ENCODE measurements around the gene CYTH1.

DNA sequence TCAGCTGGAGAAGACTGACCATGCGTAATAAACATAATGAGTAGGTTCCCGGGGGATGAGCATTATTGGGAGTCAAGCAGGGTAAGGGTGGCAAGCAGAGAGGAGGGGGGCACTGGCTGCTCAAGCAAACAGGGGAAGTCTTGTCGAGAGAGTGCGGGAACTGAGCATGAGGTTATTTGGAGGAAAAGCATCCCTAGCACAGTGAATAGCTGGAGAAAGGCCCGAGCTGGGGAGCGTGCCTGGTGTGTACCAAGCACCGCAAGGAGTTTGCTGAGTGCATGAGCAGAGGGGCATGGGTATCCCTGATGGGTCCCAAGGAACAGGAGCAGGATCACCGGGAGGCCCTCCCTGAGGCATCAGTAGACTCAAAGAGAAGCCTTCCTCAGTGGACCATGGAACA, 17.2 kb downstream of the CYTH1 start:
- TF ChIP-seq, protein P1, sequence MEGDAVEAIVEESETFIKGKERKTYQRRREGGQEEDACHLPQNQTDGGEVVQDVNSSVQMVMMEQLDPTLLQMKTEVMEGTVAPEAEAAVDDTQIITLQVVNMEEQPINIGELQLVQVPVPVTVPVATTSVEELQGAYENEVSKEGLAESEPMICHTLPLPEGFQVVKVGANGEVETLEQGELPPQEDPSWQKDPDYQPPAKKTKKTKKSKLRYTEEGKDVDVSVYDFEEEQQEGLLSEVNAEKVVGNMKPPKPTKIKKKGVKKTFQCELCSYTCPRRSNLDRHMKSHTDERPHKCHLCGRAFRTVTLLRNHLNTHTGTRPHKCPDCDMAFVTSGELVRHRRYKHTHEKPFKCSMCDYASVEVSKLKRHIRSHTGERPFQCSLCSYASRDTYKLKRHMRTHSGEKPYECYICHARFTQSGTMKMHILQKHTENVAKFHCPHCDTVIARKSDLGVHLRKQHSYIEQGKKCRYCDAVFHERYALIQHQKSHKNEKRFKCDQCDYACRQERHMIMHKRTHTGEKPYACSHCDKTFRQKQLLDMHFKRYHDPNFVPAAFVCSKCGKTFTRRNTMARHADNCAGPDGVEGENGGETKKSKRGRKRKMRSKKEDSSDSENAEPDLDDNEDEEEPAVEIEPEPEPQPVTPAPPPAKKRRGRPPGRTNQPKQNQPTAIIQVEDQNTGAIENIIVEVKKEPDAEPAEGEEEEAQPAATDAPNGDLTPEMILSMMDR (IDR thresholded peaks at IDR 0.05) = no peak
- no peak for TF ChIP-seq EZH2 (IDR thresholded peaks at IDR 0.05; ENCODE audit: borderline replicate concordance, insufficient read depth, low read depth, low read length, poor library complexity, severe bottlenecking)

Data from B cell (primary cell).